H9 (cell line): ENCODE results near the gene TRIM7. TPM values are rescaled to one million over a fixed set of nuclear protein-coding genes. Genes with fewer than 3 reads are reported as not detected.

Experiments
- DNase-seq: peaks from one replicate; pipeline ENCODE4 v3.0.0-alpha.2; 2017
- H2AFZ ChIP-seq: one replicate; pipeline ENCODE4 v1.6.1; 2013; ENCODE audit warnings: mild to moderate bottlenecking, low read length, control low read depth, moderate library complexity
- H2AK5ac ChIP-seq: 2 replicates; pipeline ENCODE4 v1.6.1; 2013; ENCODE audit warnings: low read length, control low read depth, mixed read lengths; ENCODE audit not compliant: insufficient read length
- H2BK120ac ChIP-seq: one replicate; pipeline ENCODE4 v1.6.1; 2013; ENCODE audit warnings: low read depth, mild to moderate bottlenecking, low read length, control low read depth, inconsistent platforms; ENCODE audit not compliant: poor library complexity, severe bottlenecking
- H2BK12ac ChIP-seq: 2 replicates; pipeline ENCODE4 v1.6.1; 2013; ENCODE audit warnings: low read length, control low read depth, mixed read lengths, low read depth; ENCODE audit not compliant: insufficient read length
- H2BK15ac ChIP-seq: 2 replicates; pipeline ENCODE4 v1.6.1; 2013; ENCODE audit warnings: low read depth, low read length, control low read depth
- H2BK20ac ChIP-seq: one replicate; pipeline ENCODE4 v1.6.1; 2013; ENCODE audit warnings: low read depth, mild to moderate bottlenecking, low read length, control low read depth, inconsistent platforms; ENCODE audit not compliant: poor library complexity, severe bottlenecking
- H2BK5ac ChIP-seq: 2 replicates; pipeline ENCODE4 v1.6.1; 2013; ENCODE audit warnings: low read length, control low read depth, mixed read lengths; ENCODE audit not compliant: insufficient read length
- H3K14ac ChIP-seq: 2 replicates; pipeline ENCODE4 v1.6.1; 2013; ENCODE audit warnings: low read length, control low read depth; ENCODE audit not compliant: insufficient read depth
- H3K18ac ChIP-seq: 2 replicates; pipeline ENCODE4 v1.6.1; 2013; ENCODE audit warnings: low read depth, mild to moderate bottlenecking, mixed read lengths, low read length, control low read depth; ENCODE audit not compliant: insufficient read length
- H3K23ac ChIP-seq: 2 replicates; pipeline ENCODE4 v1.6.1; 2013; ENCODE audit warnings: low read length, control low read depth, mixed read lengths, low read depth; ENCODE audit not compliant: insufficient read length
- H3K23me2 ChIP-seq: 2 replicates; pipeline ENCODE4 v1.6.1; 2013; ENCODE audit warnings: low read depth, mild to moderate bottlenecking, mixed read lengths, low read length, control low read depth; ENCODE audit not compliant: insufficient read length, poor library complexity, severe bottlenecking
- H3K27ac ChIP-seq: 2 replicates; pipeline ENCODE4 v1.5.1; 2013; ENCODE audit warnings: low read length, control low read depth, mixed read lengths, low read depth; ENCODE audit not compliant: insufficient read length
- H3K27me3 ChIP-seq: 2 replicates; pipeline ENCODE4 v1.6.1; 2013; ENCODE audit warnings: low read length, control low read depth, inconsistent platforms; ENCODE audit not compliant: insufficient read depth
- H3K4ac ChIP-seq: 2 replicates; pipeline ENCODE4 v1.6.1; 2013; ENCODE audit warnings: low read depth, mild to moderate bottlenecking, control low read depth, inconsistent platforms, low read length, moderate library complexity
- H3K4me1 ChIP-seq: 2 replicates; pipeline ENCODE4 v1.6.1; 2013; ENCODE audit warnings: low read length, control low read depth, inconsistent platforms; ENCODE audit not compliant: insufficient read depth
- H3K4me2 ChIP-seq: 2 replicates; pipeline ENCODE4 v1.6.1; 2013; ENCODE audit warnings: low read length, control low read depth, mixed read lengths; ENCODE audit not compliant: insufficient read length, insufficient read depth
- H3K56ac ChIP-seq: 2 replicates; pipeline ENCODE4 v1.6.1; 2013; ENCODE audit warnings: low read depth, mild to moderate bottlenecking, mixed read lengths, low read length, control low read depth; ENCODE audit not compliant: insufficient read length
- H3K79me1 ChIP-seq: 2 replicates; pipeline ENCODE4 v1.6.1; 2013; ENCODE audit warnings: low read depth, mild to moderate bottlenecking, moderate library complexity, low read length, control low read depth, inconsistent platforms; ENCODE audit not compliant: insufficient read depth, poor library complexity, severe bottlenecking
- H3K79me2 ChIP-seq: 2 replicates; pipeline ENCODE4 v1.6.1; 2013; ENCODE audit warnings: low read length, control low read depth, inconsistent platforms; ENCODE audit not compliant: insufficient read depth
- H3K9ac ChIP-seq: 2 replicates; pipeline ENCODE4 v1.6.1; 2013; ENCODE audit warnings: low read length, control low read depth, mixed read lengths; ENCODE audit not compliant: insufficient read length; ENCODE audit errors: extremely low read depth
- H3K9me3 ChIP-seq: one replicate; pipeline ENCODE4 v1.6.1; 2013; ENCODE audit warnings: low read depth, low read length, inconsistent platforms; ENCODE audit not compliant: control insufficient read depth
- H3T11ph ChIP-seq: one replicate; pipeline ENCODE4 v1.6.1; 2013; ENCODE audit warnings: mild to moderate bottlenecking, low read length, control low read depth, inconsistent platforms
- H4K20me1 ChIP-seq: one replicate; pipeline ENCODE4 v1.6.1; 2013; ENCODE audit not compliant: control insufficient read depth, insufficient read length, insufficient read depth
- H4K5ac ChIP-seq: 2 replicates; pipeline ENCODE4 v1.6.1; 2013; ENCODE audit warnings: low read depth, mild to moderate bottlenecking, mixed read lengths, low read length, control low read depth; ENCODE audit not compliant: insufficient read length
- H4K8ac ChIP-seq: replicated peaks from 2 replicates; pipeline ENCODE4 v1.6.1; 2013; ENCODE audit warnings: low read length, control low read depth, mixed read lengths, low read depth; ENCODE audit not compliant: insufficient read length
- H4K91ac ChIP-seq: 2 replicates; pipeline ENCODE4 v1.6.1; 2013; ENCODE audit warnings: low read depth, mild to moderate bottlenecking, moderate library complexity, mixed read lengths, low read length, control low read depth; ENCODE audit not compliant: insufficient read length
- H3K27ac Mint-ChIP-seq, 3 experiments: 2 replicates in 2 of 3; 3 replicates in 1 of 3; pipeline ENCODE4 v1.8.0; 2020 to 2021; ENCODE audit warnings: mixed read lengths in 3 of 3, mild to moderate bottlenecking in 1 of 3, moderate library complexity in 1 of 3
- H3K27me3 Mint-ChIP-seq: 2 replicates; pipeline ENCODE4 v1.8.0; 2021; ENCODE audit warnings: low read depth, mild to moderate bottlenecking, moderate library complexity, mixed read lengths
- H3K36me3 Mint-ChIP-seq, 3 experiments: 2 replicates in 2 of 3; 3 replicates in 1 of 3; pipeline ENCODE4 v1.8.0; 2020 to 2021; ENCODE audit warnings: low read depth in 3 of 3, mixed read lengths in 3 of 3; ENCODE audit not compliant: insufficient read depth in 1 of 3
- H3K4me1 Mint-ChIP-seq, 2 experiments: 2 replicates each; pipeline ENCODE4 v1.8.0; 2020; ENCODE audit warnings: mixed read lengths in 2 of 2
- H3K4me3 Mint-ChIP-seq, 2 experiments: 2 replicates in 1 of 2; 3 replicates in 1 of 2; pipeline ENCODE4 v1.8.0; 2020 to 2021; ENCODE audit warnings: mild to moderate bottlenecking in 2 of 2, mixed read lengths in 2 of 2, moderate library complexity in 1 of 2
- H3K9me3 Mint-ChIP-seq, 2 experiments: 2 replicates in 1 of 2; 3 replicates in 1 of 2; pipeline ENCODE4 v1.8.0; 2020; ENCODE audit warnings: mild to moderate bottlenecking in 2 of 2, mixed read lengths in 2 of 2, moderate library complexity in 1 of 2
- CTCF ChIP-seq: fragments of 200-600 bp; sonication (generic); conservative IDR thresholded peaks from 3 replicates; pipeline ENCODE4 v1.8.0; 2021; ENCODE audit warnings: antibody characterized with exemption, mild to moderate bottlenecking
- WGBS: extraction: QIAGEN DNeasy Blood & Tissue Kit; methylation state at CpG from one replicate; pipeline ENCODE4 v1.1.7; 2013; ENCODE audit warnings: missing lambda C conversion rate, low lambda C conversion rate, mixed read lengths; ENCODE audit not compliant: insufficient read length; ENCODE audit errors: extremely low coverage; 5-methylcytosine and 5-hydroxymethylcytosine counted together
- total RNA-seq: library from RNA; stranded (reverse); gene quantifications from 2 replicates; pipeline ENCODE4 v1.2.1, GENCODE V29; 2021

The TRIM7 gene
- total RNA-seq, 1 experiment from 2014 or later: not detected

GRCh38 chr5:181235323-181235688 is 30.3 kb upstream of the TRIM7 start:
- no peak overlapping the region for H3K23ac ChIP-seq
- no peaks in the 10 kb centered on the region for H3K9me3 ChIP-seq
- H3K4ac ChIP-seq: no peak overlapping the region
- peak overlapping the region; percentile 18 for H3K27ac ChIP-seq
- no peaks in the 10 kb centered on the region for H3K79me1 ChIP-seq
- no peaks in the 10 kb centered on the region for H3K79me2 ChIP-seq
- no peak overlapping the region for H4K91ac ChIP-seq
- H2BK5ac ChIP-seq: no peak overlapping the region
- H3K23me2 ChIP-seq: no peaks in the 10 kb centered on the region
- Mint-ChIP-seq H3K27ac (peak overlapping the region in 2 of 3 experiments; percentile 30 to 93; a peak in 5 of 7 replicates), H3K27me3 (no peaks in the 10 kb centered on the region; the same call in 1 of the 2 replicates), H3K9me3 (no peaks in the 10 kb centered on the region), H3K4me1 (peaks cover 3 to 18% of the 10 kb centered on the region in 2 experiments; a peak in 1 of 4 replicates), H3K4me3 (peak overlapping the region in 1 of 2 experiments; percentile 19; a peak in 1 of 5 replicates), H3K36me3 (peaks cover 53 to 90% (median 69%) of the 10 kb centered on the region in 3 experiments)
- TF ChIP-seq CTCF: no peak
- H2AK5ac ChIP-seq: no peak overlapping the region
- H3K4me2 ChIP-seq: no peak overlapping the region
- no peak overlapping the region for H3K56ac ChIP-seq
- no peak overlapping the region for H2AFZ ChIP-seq
- H2BK20ac ChIP-seq: no peak overlapping the region
- H4K5ac ChIP-seq: no peak overlapping the region
- no peak for DNase-seq
- H2BK15ac ChIP-seq: no peak overlapping the region
- no peak overlapping the region for H2BK120ac ChIP-seq
- WGBS: 100% methylated on average over 1 of the region's 5 CpGs
- no peak overlapping the region for H3K14ac ChIP-seq
- no peaks in the 10 kb centered on the region for H3K27me3 ChIP-seq
- H3K18ac ChIP-seq: no peak overlapping the region
- H3K4me1 ChIP-seq: no peaks in the 10 kb centered on the region
- H4K8ac ChIP-seq: no peak overlapping the region
- no peak overlapping the region for H2BK12ac ChIP-seq
- no peak overlapping the region for H3K9ac ChIP-seq
- no peaks in the 10 kb centered on the region for H4K20me1 ChIP-seq
- H3T11ph ChIP-seq: no peak overlapping the region
